Coronary artery (tissue), 2 donors: ENCODE data around the gene RIPPLY3.

Source experiments
- DNase-seq: peaks from one replicate; pipeline ENCODE4 v3.0.0-alpha.2; 2017; ENCODE audit warnings: low spot score
- H3K27ac ChIP-seq, 2 donors: fragments of 200-600 bp; sonication (generic); one replicate each; pipeline ENCODE4 v1.5.1; 2016 to 2019
- H3K4me3 ChIP-seq: fragments of 200-600 bp; sonication (generic); 2 replicates; pipeline ENCODE4 v1.5.1; 2016; ENCODE audit warnings: mild to moderate bottlenecking, moderate library complexity
- TF ChIP-seq, protein P1 (sequence below): fragments of 200-600 bp; sonication (generic); IDR thresholded peaks from one replicate; pipeline ENCODE4 v1.5.1; 2019; ENCODE audit warnings: antibody characterized with exemption

Gene RIPPLY3

GRCh38 chr21:37063433-37063832, 56.9 kb downstream of the RIPPLY3 start:
- TF ChIP-seq, protein P1, sequence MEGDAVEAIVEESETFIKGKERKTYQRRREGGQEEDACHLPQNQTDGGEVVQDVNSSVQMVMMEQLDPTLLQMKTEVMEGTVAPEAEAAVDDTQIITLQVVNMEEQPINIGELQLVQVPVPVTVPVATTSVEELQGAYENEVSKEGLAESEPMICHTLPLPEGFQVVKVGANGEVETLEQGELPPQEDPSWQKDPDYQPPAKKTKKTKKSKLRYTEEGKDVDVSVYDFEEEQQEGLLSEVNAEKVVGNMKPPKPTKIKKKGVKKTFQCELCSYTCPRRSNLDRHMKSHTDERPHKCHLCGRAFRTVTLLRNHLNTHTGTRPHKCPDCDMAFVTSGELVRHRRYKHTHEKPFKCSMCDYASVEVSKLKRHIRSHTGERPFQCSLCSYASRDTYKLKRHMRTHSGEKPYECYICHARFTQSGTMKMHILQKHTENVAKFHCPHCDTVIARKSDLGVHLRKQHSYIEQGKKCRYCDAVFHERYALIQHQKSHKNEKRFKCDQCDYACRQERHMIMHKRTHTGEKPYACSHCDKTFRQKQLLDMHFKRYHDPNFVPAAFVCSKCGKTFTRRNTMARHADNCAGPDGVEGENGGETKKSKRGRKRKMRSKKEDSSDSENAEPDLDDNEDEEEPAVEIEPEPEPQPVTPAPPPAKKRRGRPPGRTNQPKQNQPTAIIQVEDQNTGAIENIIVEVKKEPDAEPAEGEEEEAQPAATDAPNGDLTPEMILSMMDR, result no peak
- Histone ChIP-seq H3K4me3 (no peak overlapping the region), H3K27ac (no peak overlapping the region)
- no peak for DNase-seq

DNA sequence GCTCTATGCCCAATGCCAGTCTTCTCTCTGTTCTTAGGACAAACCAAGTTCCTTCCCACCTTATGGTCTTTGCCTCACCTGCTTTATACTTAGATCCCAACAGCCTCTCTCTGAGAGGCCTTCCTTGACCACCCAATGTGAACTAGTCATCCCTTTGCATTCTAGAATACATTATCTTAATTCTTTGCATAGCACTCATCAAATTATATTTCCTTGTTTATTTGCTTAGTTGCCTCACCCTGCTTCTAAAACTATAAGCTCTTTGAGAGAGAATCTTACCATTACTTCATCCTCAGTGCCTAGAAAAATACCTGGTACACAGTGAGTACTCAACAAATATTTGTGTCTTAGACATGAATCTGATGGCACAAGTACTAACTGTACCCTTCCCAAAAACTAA, 58.3 kb downstream of the RIPPLY3 start:
- TF ChIP-seq, protein P1, result no peak
- DNase-seq, result no peak

DNA sequence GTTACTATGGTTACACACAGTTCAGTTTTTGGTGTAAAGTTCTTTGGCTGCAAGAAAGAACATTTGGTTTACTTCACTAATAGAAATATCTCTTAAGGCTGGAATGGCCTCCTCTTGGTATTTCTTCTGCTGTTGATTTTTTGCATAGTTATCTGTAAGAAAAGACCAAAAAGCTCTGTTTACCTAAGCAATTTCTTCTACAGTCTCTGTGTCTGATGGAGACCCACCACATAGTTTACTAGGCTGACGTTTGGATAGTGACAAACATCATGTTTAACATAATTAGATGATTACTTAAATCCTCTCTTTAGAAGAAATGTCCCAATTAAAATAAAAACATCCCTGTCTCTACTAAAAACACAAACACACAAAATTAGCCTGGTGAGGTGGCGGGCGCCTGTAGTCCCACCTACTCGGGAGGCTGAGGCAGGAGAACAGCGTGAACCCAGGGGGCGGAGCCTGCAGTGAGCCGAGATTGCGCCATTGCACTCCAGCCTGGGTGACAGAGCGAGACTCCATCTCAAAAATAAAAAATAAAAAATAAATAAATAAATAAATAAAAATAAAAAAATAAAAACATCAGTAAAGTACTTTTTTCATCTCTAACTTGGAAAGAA, 59.2 kb downstream of the RIPPLY3 start:
- DNase-seq, result no peak
- Histone ChIP-seq H3K4me3 (no peak overlapping the region), H3K27ac (no peak overlapping the region)
- TF ChIP-seq, protein P1, result no peak

More for the DNA sequence above, 58.3 kb downstream of the RIPPLY3 start:
- no peak overlapping the region for H3K27ac ChIP-seq
- no peak overlapping the region for H3K4me3 ChIP-seq
